Stimulated activated CD4-positive, alpha-beta T cell treated with anti-CD3 and anti-CD28 coated beads, Interleukin-15, amount 100 ng/mL, for 1 hour (primary cell): ENCODE data around the gene FN1.

Source experiments
- DNase-seq, 2 donors: peaks; one replicate each; pipeline ENCODE4 v3.0.0-alpha.2; 2020; ENCODE audit warnings: low read depth in 1 of 2, low spot score in 1 of 2

The FN1 gene

GRCh38 chr2:215388002-215388728 lies 47.7 kb downstream of the FN1 start:
- no peak for DNase-seq

DNA sequence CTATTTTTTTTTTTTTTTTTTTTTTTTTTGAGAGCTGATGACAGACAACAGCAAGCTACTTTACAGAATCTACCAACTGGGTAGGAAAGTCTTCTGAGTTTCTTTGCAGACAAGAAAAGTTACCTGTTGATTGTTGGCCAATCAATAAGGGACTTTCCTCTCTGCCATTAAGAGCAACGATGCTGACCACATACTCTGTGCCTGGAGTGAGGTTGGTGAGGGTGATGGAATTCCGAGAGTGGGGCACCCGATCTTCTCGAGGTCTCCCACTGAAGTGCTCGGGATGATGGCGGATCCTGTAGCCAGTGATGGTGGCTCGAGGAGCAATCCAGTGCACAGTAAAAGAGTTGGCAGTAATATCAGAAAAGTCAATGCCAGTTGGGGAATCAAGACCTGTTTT lies 49.3 kb downstream of the FN1 start:
- no peak for DNase-seq

DNA sequence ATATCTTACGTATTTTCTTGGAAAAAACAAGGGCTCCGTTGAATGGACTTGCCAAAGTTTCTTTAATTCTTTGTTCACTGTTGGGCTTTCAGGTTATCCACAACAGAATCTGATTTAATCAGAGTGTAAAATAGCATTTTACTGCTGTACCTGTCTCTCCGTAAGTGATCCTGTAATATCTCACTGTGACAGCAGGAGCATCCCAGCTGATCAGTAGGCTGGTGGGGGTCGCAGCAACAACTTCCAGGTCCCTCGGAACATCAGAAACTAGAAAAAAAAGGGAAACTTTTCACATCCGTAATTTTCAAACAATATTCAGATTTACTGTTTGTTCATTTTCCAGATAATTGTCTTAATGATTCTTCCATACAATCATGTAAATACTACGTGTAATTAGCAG lies 51.2 kb downstream of the FN1 start:
- no peak for DNase-seq

DNA sequence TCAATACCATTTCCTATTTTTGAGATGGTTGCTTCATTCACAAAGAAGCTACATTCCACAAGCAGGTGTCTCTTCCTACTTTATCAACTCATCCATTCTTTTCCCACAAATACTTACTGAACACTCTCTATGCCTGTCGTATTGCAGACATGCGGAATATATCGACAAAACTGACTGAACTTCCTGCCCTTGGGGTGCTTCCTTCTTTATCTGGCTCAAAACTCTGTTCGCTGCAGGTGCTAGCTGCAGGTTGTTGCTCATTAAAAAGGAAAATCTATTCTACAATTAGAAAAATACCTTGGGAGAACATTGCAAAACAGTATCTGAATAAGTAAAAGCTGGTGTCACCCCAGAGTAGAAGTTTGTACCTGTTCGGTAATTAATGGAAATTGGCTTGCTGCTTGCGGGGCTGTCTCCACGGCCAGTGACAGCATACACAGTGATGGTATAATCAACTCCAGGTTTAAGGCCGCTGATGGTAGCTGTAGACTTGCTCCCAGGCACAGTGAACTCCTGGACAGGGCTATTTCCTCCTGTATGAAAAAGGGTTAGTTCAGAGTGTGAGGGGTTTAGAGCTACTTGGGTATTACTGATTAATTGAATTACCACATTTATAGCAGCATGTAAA lies 52.1 kb downstream of the FN1 start:
- DNase-seq = no peak

GRCh38 chr2:215382480-215382879 lies 53.4 kb downstream of the FN1 start:
- DNase-seq = no peak

GRCh38 chr2:215382011-215382410 lies 53.9 kb downstream of the FN1 start:
- no peak for DNase-seq

DNA sequence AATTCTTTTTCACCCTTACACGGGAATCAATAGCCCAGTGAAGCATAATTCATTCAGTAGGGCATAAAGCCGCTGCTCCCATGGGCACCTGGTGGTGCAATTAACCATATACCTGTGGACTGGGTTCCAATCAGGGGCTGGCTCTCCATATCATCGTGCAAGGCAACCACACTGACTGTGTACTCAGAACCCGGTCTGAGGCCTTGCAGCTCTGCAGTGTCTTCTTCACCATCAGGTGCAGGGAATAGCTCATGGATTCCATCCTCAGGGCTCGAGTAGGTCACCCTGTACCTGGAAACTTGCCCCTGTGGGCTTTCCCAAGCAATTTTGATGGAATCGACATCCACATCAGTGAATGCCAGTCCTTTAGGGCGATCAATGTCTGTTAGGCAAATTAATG lies 55.2 kb downstream of the FN1 start:
- no peak for DNase-seq

DNA sequence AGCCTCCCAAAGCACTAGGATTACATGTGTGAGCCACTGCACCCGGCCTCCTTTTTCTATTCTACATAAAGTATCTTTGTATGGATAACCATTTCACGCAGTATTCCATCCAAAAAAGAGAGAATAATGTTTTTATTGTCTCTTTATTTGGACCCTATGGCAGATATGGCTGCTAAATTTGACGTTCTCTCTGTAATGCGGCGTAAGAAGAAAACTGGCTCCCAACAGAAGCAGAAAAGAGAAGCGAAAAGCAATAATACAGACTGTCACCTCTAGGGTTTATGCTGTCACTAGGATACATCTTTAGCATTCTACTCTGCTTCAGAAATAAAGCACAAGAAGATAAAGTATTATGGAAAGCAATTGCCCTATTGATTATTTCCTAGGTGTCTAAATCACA lies 55.9 kb downstream of the FN1 start:
- no peak for DNase-seq

- no peak for DNase-seq
Observed at GRCh38 chr2:215379039-215379438, 56.8 kb downstream of the FN1 start.

GRCh38 chr2:215378045-215378444 lies 57.8 kb downstream of the FN1 start:
- no peak for DNase-seq

DNA sequence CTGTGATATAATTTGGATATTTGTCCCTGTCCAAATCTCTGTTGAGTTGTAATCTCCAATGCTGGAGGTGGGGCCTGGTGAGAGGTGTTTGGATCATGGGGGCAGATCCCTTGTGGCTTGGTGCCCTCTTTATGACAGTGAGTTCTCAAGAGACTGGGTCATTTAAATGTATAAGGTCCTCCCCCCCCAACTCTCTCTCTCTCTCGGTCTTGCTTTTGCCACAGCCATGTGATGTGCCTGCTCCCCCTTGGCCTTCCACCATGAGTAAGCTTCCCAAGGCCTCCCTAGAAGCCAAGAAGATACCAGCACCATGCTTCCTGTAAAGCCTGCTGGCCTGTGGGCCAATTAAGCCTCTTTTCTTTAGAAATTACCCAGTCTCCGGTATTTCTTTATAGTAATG lies 58.6 kb downstream of the FN1 start:
- DNase-seq = no peak

- DNase-seq = no peak
Observed at GRCh38 chr2:215376103-215376780, 59.6 kb downstream of the FN1 start.

DNA sequence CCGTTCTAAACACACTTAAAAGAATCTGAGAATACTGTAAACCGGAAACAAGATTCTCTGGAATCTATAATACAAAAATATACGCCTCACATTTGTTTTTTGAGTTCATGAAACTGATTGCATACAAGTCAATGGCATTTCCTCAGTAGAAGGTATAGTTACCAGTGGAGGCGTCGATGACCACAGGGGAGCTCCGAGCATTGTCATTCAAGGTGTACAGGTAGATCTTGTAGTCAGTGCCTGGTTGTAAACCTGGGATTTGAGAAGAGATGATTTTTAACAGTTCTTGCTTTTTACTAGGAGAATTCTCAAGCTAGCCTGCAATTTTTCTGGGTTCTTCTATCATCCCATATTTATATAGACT lies 60.4 kb downstream of the FN1 start:
- no peak for DNase-seq

DNA sequence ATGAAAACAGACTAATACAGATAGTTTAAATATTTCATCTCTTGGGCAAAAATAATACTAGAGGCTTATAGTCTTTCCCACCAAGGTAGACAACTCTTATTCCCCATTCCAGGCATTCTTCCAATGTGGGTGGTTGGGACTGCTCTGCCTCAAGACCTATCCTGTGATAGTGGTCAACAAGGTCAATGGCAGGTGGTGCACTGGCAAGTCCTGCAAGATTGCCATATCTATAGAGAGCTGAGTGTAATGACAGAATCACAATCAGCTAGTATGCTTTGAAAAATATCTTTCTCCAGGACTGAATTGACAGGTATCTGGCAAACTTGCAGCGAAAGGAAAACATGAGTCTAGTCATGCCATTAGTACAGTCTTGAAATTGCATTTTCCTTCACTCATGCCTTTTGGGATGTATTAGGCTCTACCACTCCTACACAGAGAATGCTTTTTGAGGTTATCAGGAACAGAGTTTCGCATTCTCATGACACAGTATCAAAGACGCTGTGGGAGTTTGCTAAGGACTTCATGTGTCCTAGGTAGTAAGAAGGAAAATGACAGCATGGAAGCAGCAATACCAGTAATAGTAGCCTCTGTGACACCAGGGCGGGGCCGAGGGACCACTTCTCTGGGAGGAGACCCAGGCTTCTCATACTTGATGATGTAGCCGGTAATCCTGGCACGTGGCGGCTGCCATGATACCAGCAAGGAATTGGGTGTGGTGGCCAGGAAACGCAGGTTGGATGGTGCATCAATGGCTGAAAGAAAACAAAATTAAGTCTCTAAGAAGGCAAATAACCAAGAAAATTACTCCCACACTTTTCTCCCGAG lies 61.0 kb downstream of the FN1 start:
- DNase-seq = no peak

DNA sequence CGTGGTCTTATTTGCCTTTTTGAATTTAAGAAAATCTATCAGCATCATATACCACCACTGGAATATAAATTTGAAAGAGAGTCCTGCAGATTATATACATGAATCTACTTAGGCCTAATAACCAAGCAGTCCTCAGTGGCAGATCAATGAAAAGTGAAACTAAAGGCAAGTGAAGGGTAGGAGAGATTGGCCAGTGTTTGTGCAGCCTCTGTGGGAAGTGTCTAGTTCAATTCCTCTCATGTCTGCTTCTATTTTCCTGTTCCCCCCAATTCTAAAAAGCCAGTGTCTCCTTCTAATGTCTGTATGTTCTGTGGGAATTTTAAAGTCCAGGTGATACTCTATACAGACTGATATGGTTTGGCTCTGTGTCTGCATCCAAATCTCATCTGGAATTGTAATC lies 61.9 kb downstream of the FN1 start:
- no peak for DNase-seq

DNA sequence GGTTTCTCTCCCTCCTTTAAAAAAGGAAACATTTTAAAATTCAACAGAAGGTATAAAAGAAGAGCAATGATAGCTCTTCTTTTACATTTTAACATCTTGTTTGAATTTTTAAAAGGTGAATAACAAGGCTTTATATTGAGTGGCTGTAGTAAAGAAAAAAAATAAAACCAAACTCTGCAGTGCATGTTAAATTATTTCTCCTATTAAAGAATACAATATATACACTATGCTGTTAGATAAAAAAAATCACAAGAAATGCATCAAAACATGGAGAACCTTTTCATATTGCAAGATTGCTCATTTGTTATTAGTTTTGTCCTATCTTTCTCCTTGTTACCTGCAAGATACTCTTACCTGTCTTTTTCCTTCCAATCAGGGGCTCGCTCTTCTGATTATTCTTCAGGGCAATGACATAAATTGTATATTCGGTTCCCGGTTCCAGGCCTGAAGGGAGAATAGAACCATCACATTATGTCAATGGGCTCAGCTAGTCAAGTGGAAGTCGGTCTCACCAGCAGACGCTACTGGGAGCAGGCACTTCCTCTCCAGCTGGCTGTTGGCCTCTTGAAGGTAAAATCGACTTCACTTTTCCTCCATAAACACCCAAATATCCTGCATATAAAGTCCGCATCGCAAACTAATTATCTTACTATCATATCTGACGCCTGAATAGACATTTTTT lies 62.8 kb downstream of the FN1 start:
- no peak for DNase-seq

- no peak for DNase-seq
Observed at GRCh38 chr2:215371915-215372897, 63.7 kb downstream of the FN1 start.

DNA sequence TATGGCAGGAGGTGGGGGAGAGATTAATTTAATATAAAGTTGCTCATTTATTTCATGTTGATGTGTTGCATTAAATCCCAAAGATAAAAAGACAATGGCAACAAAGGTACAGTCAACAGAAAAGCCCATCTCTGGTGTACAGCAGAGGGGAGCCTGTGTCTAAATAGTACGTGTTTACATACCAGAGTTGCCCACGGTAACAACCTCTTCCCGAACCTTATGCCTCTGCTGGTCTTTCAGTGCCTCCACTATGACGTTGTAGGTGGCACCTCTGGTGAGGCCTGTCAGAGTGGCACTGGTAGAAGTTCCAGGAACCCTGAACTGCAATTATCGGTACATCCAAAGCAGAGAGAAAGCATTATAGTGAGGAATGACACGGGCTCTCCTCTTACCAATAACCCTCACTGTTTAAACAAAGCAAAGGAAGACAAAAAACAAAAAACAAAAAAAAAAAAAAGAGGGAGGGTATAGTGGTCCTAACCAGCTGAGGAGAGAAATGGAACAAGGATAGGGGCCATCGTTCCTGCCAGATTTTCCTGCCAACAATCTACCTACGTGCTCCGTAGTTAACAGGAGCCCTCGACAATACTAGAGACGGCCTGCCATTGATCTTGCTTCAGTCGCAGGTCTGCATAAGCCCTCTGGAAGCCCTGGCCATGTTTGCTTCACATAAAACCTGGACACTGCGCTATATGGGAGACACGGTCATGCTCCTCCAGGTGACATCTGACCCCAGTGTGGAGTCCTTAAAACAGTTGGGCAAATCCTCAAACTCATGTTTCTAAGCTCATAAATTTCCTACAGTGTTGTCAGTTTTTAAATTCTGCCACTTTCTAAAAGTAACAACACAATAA lies 65.5 kb downstream of the FN1 start:
- no peak for DNase-seq

DNA sequence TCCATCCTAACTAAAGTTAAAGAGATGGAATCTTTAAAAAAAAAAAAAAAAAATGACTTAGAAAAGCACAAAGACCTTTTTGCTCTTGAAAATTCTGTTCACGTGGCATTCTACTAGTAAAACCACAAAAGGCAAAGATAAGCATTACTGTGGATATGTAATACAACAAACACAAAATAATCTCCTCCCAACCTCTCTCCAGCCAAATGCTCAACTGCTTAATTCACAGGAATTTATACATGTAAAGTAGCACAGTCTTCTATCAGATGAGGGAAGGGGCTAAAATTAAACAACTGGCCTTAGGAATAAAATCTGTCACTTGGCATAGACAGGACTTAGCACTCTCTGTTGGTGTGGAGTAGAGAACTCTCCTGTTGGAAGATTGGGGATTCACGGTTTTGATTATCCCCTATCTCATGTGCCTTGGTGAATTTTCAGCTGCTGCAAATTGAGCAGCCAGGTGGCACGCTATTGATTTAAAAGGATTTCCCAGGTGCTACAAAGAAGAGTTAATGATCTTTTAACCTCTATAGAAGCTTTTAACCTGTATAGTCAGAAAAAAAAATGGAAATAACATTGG lies 66.6 kb downstream of the FN1 start:
- no peak for DNase-seq
